Astrocyte (in vitro differentiated cells and primary cell): ENCODE measurements around the gene ADAMTS9.

ENCODE experiments used
- EZH2 ChIP-seq: IDR thresholded peaks from 2 replicates; pipeline ENCODE4 v1.6.1; 2012; ENCODE audit warnings: mild to moderate bottlenecking, low read length, inconsistent platforms; ENCODE audit not compliant: insufficient read depth
- TF ChIP-seq, protein P1 (sequence below): IDR thresholded peaks from 2 replicates; pipeline ENCODE4 v1.5.1; 2011; ENCODE audit warnings: low read depth, mild to moderate bottlenecking, inconsistent platforms, low read length, moderate library complexity; ENCODE audit not compliant: insufficient read depth

GRCh38 chr3:64620020-64620419 is 67.8 kb downstream of the ADAMTS9 start:
- TF ChIP-seq, protein P1, sequence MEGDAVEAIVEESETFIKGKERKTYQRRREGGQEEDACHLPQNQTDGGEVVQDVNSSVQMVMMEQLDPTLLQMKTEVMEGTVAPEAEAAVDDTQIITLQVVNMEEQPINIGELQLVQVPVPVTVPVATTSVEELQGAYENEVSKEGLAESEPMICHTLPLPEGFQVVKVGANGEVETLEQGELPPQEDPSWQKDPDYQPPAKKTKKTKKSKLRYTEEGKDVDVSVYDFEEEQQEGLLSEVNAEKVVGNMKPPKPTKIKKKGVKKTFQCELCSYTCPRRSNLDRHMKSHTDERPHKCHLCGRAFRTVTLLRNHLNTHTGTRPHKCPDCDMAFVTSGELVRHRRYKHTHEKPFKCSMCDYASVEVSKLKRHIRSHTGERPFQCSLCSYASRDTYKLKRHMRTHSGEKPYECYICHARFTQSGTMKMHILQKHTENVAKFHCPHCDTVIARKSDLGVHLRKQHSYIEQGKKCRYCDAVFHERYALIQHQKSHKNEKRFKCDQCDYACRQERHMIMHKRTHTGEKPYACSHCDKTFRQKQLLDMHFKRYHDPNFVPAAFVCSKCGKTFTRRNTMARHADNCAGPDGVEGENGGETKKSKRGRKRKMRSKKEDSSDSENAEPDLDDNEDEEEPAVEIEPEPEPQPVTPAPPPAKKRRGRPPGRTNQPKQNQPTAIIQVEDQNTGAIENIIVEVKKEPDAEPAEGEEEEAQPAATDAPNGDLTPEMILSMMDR, result no peak
- no peak for TF ChIP-seq EZH2
